Right lobe of liver (tissue), 6 donors: ENCODE data around the gene HSD17B10. TPM values are rescaled to one million over a fixed set of nuclear protein-coding genes. Genes with fewer than 3 reads are reported as not detected.

Source experiments
- ATAC-seq, 4 donors: fragments of 200-7000 bp; cut with Tn5 transposase; one replicate each; pipeline ENCODE4 v1.9.1; 2020; ENCODE audit warnings: mild to moderate bottlenecking in 4 of 4, moderate library complexity in 4 of 4
- DNase-seq, 3 donors: peaks; one replicate each; pipeline ENCODE4 v3.0.0-alpha.2; 2020
- H3K27ac ChIP-seq, 3 donors: fragments of 200-600 bp; one replicate each; pipeline ENCODE4 v1.8.0; 2022
- H3K27me3 ChIP-seq, 2 donors: fragments of 200-600 bp; one replicate each; pipeline ENCODE4 v1.8.0; 2022
- H3K36me3 ChIP-seq, 4 donors: fragments of 200-600 bp; sonication (generic) in 1 of 4; one replicate each; pipeline versions ENCODE4 v1.5.1 to v1.8.0; 2017 to 2022; ENCODE audit warnings: control low read depth in 1 of 4
- H3K4me1 ChIP-seq, 4 donors: fragments of 200-600 bp; sonication (generic) in 1 of 4; one replicate each; pipeline versions ENCODE4 v1.5.1 to v1.8.0; 2017 to 2022; ENCODE audit warnings: control low read depth in 1 of 4
- H3K4me3 ChIP-seq, 3 donors: fragments of 200-600 bp; one replicate each; pipeline ENCODE4 v1.8.0; 2022
- H3K9me3 ChIP-seq, 4 donors: fragments of 200-600 bp; sonication (generic) in 1 of 4; one replicate each; pipeline versions ENCODE4 v1.5.1 to v1.8.0; 2017 to 2022; ENCODE audit warnings: control low read depth in 1 of 4
- POLR2A ChIP-seq: fragments of 450-650 bp; IDR thresholded peaks from one replicate; pipeline ENCODE4 v1.6.1; 2017; ENCODE audit warnings: antibody characterized with exemption, mild to moderate bottlenecking
- WGBS: methylation state at CpG from one replicate; pipeline ENCODE4 v1.1.6; 2018; ENCODE audit warnings: low coverage, low lambda C conversion rate; ENCODE audit not compliant: insufficient coverage; ENCODE audit errors: missing lambda C conversion rate; 5-methylcytosine and 5-hydroxymethylcytosine counted together
- intact Hi-C, 2 donors: fragments of 100-400 bp; cut with DNase I; formaldehyde crosslinking; loops; one replicate each; pipeline versions ENCODE4 v1.11.2 to v1.14.1; 2022
- microRNA-seq, 2 donors: library from miRNA; unstranded; fragments of <30 nt; microRNA quantifications; one replicate each; pipeline ENCODE4, GENCODE V29; 2019 to 2020
- small RNA-seq, 2 experiments: library from RNA; depleted of rRNA; stranded (forward); fragments of <200 nt; gene quantifications; one replicate each; pipeline ENCODE3, GENCODE V24; 2016
- total RNA-seq, 6 experiments: library from RNA; depleted of rRNA in 2 of 6; stranded (reverse); fragments of >200 nt in 2 of 6; fragmentation: NEBNext Ultra II Directional in 3 of 6; extraction: Animal tissue kit (Norgen Biotek cat#: 25700) in 3 of 6; gene quantifications; one replicate each; pipeline versions ENCODE4 v1.1.0 to v1.2.4, GENCODE V29; 2016 to 2023
- TF ChIP-seq, protein P1 (sequence below), 4 donors: fragments of 200-600 bp in 3 of 4; fragments of 450-650 bp in 1 of 4; IDR thresholded peaks; one replicate each; pipeline versions ENCODE4 v1.5.1 to v1.8.0; 2016 to 2022; ENCODE audit warnings: antibody characterized with exemption in 4 of 4, mild to moderate bottlenecking in 2 of 4
- donor health status: DM: no; HTN: yes; CAD: no.
- donor health status: DM: no; HTN: no; CAD: no.
- donor health status: DM: no; HTN: no; CAD: no.
- donor health status: DM: no; HTN: yes; CAD: no.
- donor health status: DM: no; HTN: yes; CAD: no.

HSD17B10 gene
- total RNA-seq, 6 experiments from 2014 or later, result 123 to 213 (median 137) TPM

DNA sequence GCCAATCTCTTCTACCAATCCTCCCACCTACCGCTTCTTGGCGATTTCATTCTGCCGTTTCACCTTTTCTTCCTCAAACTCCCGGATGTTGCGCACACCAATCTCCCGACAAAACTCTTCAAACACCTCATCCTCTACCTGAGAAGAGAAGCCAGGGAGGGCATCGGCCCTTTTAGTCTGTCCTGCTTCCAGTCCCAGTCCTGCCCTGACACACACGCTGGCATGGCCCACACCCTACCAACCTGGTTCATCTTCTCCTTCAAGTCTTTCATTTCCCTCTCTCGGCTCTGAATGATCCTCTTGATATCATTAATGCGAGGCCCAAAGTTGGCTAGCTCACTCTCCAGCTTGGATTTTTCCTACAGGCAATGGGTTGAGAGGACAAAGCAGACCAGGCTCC lies 30.6 kb downstream of the HSD17B10 start:
- Histone ChIP-seq H3K27me3 (no peaks in the 10 kb centered on the region), H3K27ac (no peak overlapping the region), H3K4me3 (no peak overlapping the region), H3K9me3 (no peaks in the 10 kb centered on the region), H3K36me3 (peaks cover 0 to 80% (median 32%) of the 10 kb centered on the region in 4 donors), H3K4me1 (no peaks in the 10 kb centered on the region)
- TF ChIP-seq POLR2A, result no peak
- TF ChIP-seq, protein P1, sequence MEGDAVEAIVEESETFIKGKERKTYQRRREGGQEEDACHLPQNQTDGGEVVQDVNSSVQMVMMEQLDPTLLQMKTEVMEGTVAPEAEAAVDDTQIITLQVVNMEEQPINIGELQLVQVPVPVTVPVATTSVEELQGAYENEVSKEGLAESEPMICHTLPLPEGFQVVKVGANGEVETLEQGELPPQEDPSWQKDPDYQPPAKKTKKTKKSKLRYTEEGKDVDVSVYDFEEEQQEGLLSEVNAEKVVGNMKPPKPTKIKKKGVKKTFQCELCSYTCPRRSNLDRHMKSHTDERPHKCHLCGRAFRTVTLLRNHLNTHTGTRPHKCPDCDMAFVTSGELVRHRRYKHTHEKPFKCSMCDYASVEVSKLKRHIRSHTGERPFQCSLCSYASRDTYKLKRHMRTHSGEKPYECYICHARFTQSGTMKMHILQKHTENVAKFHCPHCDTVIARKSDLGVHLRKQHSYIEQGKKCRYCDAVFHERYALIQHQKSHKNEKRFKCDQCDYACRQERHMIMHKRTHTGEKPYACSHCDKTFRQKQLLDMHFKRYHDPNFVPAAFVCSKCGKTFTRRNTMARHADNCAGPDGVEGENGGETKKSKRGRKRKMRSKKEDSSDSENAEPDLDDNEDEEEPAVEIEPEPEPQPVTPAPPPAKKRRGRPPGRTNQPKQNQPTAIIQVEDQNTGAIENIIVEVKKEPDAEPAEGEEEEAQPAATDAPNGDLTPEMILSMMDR (IDR thresholded peaks at IDR 0.05), result no peak
- intact Hi-C loops, result no loop called here
- WGBS, result 94% methylated on average over 8 of the region's 10 CpGs
- ATAC-seq (no peak), DNase-seq (no peak)

DNA sequence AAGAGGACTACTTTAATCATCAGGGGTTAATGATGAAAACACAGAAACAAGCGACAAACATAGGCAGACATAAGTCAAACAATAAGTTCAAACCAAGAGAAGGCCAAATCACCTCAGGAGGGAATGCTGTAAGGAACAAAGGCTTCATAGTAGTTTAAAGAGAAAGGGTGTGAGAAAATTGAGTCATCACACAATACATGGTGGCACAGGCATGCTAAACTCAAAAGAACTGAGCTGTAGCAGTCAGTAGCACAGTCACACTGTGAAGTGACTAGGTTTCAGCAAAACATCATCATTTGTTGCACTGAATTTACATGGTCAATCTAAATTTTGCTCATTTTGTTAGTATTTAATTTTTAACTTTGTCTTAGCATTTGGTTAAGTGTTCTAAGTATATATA lies 36.0 kb downstream of the HSD17B10 start:
- H3K36me3 ChIP-seq, result peaks cover 0 to 54% (median 9%) of the 10 kb centered on the region in 4 donors
- no peak overlapping the region for H3K4me3 ChIP-seq
- TF ChIP-seq POLR2A, result no peak
- TF ChIP-seq, protein P1 (IDR thresholded peaks at IDR 0.05), result no peak
- intact Hi-C loops, result no loop called here
- no peak for ATAC-seq
- no peaks in the 10 kb centered on the region for H3K9me3 ChIP-seq
- H3K27me3 ChIP-seq, result no peaks in the 10 kb centered on the region
- no peaks in the 10 kb centered on the region for H3K4me1 ChIP-seq
- DNase-seq, result no peak
- 78% methylated on average over 1 of the region's 1 CpG for WGBS
- H3K27ac ChIP-seq, result no peak overlapping the region

DNA sequence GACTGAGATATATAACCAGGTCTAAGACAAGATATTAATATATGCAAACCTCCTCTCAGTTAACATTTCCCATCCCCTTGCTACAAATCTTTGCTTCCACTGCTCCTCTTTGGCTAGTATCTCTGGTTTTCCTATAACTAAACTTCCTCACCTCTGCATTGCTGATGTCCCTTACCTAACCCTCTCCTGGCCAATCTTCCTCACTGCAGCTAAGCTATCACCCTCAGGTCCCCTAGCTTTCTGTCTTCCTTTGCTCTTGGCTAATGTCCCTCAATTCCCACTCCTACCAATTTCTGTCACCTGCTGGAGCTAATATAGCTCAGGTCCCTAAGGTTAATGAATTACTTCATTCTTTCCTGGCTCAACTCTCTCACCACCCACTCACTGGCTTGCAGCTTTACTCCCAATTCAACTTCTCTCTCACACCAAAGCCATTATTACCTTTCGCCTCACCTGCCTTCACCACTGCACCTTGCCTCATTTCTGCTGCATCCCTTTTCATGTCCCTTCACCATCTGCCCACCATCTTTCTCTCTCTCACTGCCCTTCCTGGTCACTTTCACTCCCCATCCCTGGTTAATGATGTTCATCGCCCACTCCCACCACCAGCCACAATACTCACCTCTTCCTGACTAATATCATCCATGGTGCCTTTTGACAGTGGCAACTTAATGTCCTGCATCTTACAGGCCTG lies 38.4 kb downstream of the HSD17B10 start:
- no peak for DNase-seq
- no peak for ATAC-seq
- no peak overlapping the region for H3K27ac ChIP-seq
- peaks cover 0 to 48% (median 7%) of the 10 kb centered on the region in 4 donors for H3K36me3 ChIP-seq
- TF ChIP-seq, protein P1 (IDR thresholded peaks at IDR 0.05), result no peak
- no peak for TF ChIP-seq POLR2A
- H3K9me3 ChIP-seq, result no peaks in the 10 kb centered on the region
- 95% methylated on average over 2 of the region's 2 CpGs for WGBS
- no peaks in the 10 kb centered on the region for H3K4me1 ChIP-seq
- intact Hi-C loops, result no loop called here
- H3K27me3 ChIP-seq, result no peaks in the 10 kb centered on the region
- no peak overlapping the region for H3K4me3 ChIP-seq

DNA sequence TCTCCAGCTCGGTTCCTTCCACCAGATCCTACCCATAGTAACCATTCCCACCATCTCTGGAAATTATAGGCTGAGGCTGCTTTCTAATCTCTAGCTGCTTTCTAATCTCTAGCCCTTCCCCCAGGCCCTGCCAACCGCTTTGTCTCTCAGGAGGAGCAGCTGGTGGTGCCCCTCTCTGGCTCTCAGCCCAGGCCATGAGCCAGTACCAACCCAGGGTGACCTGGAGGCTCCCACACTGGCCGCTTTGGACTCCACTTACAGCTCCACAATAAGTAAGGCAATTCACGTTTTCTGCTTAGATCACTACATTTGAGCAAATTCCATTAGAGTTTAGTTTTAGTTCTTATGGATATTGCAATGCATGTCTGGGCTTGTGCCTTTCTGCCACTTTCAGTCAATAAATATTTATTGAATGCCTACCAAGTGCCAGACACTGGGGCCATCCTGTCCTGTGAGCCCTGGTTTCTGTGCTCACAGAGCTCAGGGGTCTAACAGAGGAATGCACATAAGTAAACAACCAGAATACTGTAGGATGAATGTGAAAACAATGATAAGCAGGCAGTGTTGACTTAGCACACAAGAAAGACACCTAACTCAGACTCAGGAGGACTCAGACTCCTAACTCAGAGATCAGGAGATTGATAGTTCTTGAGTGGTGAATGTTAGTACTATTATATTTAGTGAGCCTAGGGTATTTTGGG lies 50.6 kb downstream of the HSD17B10 start:
- no peak for DNase-seq

More for the DNA sequence above, 50.6 kb downstream of the HSD17B10 start:
- peaks cover 0 to 52% (median 20%) of the 10 kb centered on the region in 4 donors for H3K36me3 ChIP-seq
- intact Hi-C loops, result no loop called here
- no peaks in the 10 kb centered on the region for H3K4me1 ChIP-seq
- H3K27me3 ChIP-seq, result no peaks in the 10 kb centered on the region
- WGBS, result 90% methylated on average over 3 of the region's 4 CpGs
- H3K4me3 ChIP-seq, result no peak overlapping the region
- H3K9me3 ChIP-seq, result no peaks in the 10 kb centered on the region
- TF ChIP-seq POLR2A, result no peak
- TF ChIP-seq, protein P1 (IDR thresholded peaks at IDR 0.05), result no peak
- no peak for ATAC-seq
- no peak overlapping the region for H3K27ac ChIP-seq

Small RNAs within 50 kb of the gene (microRNA-seq; reads per million reads assigned to microRNA genes)
- gene MIR6857, result 0 to 0.29 reads per million in 2 donors

Small RNAs within 50 kb of the gene (small RNA-seq; reads per million reads assigned to genes)
- gene MIR6857 (0 reads per million in 2 experiments), gene VTRNA3-1P (0 to 0.10 reads per million in 2 experiments)

Other genes with a start within 250 kb of the HSD17B10 start
- gene KDM5C, start 209.2 kb downstream of the HSD17B10 start, total RNA-seq, result 10 to 100 TPM; 27.9 to 61.6 (median 50.6) TPM
- 1 to 10 TPM; 1.9 to 2.8 (median 2.2) TPM for gene IQSEC2, start 152.8 kb downstream of the HSD17B10 start, total RNA-seq
- gene SMC1A, start 11.7 kb downstream of the HSD17B10 start, total RNA-seq, result 10 to 100 TPM; 21.2 to 41.1 (median 32.3) TPM
- under 1 TPM in 4 of 6 experiments, not detected in 2; 0.22 to 0.88 (median 0.32) TPM for gene RIBC1, start 11.5 kb downstream of the HSD17B10 start, total RNA-seq